ENCODE data around the gene CD37.

DNA sequence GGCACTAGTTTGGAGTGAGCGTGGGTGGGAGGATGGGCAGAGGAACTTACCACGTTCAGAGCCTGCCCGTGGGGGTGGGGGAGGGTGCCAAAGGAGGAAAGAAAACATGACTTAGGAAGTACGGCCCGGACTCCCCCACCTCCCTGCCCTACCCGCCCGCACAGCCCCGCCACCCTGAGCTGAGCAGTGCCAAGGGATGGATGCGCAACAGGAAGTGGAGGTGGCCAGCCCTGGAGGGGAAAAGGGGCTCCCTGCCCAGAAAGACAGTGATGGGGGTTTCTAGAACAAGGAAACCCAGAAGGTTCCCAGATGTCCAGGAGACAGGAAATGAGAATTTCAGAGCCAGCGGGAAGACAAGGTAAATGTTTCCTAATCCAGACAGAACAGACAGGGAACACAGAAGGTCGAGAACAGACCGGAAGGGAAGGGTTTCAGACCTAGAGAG, 20.7 kb downstream of the CD37 start:
- TF ChIP-seq, protein P1, sequence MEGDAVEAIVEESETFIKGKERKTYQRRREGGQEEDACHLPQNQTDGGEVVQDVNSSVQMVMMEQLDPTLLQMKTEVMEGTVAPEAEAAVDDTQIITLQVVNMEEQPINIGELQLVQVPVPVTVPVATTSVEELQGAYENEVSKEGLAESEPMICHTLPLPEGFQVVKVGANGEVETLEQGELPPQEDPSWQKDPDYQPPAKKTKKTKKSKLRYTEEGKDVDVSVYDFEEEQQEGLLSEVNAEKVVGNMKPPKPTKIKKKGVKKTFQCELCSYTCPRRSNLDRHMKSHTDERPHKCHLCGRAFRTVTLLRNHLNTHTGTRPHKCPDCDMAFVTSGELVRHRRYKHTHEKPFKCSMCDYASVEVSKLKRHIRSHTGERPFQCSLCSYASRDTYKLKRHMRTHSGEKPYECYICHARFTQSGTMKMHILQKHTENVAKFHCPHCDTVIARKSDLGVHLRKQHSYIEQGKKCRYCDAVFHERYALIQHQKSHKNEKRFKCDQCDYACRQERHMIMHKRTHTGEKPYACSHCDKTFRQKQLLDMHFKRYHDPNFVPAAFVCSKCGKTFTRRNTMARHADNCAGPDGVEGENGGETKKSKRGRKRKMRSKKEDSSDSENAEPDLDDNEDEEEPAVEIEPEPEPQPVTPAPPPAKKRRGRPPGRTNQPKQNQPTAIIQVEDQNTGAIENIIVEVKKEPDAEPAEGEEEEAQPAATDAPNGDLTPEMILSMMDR (conservative IDR thresholded peaks at IDR 0.05; ENCODE audit: low read depth in 2 of 2), result no peak
- TF ChIP-seq, protein P2, sequence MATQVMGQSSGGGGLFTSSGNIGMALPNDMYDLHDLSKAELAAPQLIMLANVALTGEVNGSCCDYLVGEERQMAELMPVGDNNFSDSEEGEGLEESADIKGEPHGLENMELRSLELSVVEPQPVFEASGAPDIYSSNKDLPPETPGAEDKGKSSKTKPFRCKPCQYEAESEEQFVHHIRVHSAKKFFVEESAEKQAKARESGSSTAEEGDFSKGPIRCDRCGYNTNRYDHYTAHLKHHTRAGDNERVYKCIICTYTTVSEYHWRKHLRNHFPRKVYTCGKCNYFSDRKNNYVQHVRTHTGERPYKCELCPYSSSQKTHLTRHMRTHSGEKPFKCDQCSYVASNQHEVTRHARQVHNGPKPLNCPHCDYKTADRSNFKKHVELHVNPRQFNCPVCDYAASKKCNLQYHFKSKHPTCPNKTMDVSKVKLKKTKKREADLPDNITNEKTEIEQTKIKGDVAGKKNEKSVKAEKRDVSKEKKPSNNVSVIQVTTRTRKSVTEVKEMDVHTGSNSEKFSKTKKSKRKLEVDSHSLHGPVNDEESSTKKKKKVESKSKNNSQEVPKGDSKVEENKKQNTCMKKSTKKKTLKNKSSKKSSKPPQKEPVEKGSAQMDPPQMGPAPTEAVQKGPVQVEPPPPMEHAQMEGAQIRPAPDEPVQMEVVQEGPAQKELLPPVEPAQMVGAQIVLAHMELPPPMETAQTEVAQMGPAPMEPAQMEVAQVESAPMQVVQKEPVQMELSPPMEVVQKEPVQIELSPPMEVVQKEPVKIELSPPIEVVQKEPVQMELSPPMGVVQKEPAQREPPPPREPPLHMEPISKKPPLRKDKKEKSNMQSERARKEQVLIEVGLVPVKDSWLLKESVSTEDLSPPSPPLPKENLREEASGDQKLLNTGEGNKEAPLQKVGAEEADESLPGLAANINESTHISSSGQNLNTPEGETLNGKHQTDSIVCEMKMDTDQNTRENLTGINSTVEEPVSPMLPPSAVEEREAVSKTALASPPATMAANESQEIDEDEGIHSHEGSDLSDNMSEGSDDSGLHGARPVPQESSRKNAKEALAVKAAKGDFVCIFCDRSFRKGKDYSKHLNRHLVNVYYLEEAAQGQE (IDR thresholded peaks at IDR 0.05; ENCODE audit: unreplicated experiment), result no peak

All from GM23338 (cell line).